NCI-H1436 treated with DMSO at 0.1 percent for 48 hours (cell line): ENCODE data around the gene COL1A2.

Source experiments
- DNase-seq: peaks from one replicate; lab custom pipeline; 2025; lab: John Stamatoyannopoulos, UW

COL1A2 gene

GRCh38 chr7:94434042-94434441, 39.3 kb downstream of the COL1A2 start:
- DNase-seq, result no peak

GRCh38 chr7:94436018-94436604, 41.4 kb downstream of the COL1A2 start:
- DNase-seq, result no peak

DNA sequence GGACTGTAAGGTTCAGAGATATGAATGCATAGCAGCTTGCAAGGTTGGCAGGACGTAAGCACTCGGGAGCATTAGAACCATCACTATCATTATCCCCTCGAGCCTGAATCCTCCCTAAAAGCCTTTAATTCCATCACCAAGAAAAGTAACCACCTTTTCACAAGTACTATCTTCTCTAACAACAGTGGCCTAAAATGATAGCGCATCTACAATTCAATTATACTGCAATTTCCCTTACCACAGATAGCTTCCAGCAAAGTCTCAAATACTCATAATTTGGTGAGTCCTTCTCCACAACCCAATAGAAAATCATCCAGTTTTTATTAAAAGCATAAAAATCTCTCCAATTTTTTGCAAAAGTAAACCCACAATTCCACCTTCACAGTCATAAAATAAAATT, 42.0 kb downstream of the COL1A2 start:
- no peak for DNase-seq

DNA sequence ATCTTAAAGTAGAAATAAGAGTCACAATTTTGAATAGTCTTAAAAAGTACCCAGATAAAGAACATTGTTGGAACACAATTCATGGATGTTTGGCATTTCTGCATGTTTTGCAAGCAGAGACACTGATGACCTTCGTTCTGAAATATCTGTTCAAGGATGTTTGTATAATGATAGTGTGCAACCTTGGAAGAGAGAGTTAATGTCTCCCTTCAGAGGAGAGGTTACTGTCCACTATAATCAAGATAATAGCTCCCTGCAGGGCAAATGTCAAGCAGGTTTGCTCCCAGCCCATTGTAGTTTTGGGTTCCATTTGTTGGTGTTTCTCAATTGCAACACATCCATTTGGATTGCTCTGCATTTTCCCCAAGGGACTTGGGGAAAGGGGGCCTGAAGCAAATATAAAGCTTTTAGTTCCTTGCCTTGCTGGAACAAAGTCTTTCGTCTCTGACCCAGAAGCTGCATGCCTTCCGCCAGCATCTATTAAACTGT, 45.2 kb downstream of the COL1A2 start:
- no peak for DNase-seq

DNA sequence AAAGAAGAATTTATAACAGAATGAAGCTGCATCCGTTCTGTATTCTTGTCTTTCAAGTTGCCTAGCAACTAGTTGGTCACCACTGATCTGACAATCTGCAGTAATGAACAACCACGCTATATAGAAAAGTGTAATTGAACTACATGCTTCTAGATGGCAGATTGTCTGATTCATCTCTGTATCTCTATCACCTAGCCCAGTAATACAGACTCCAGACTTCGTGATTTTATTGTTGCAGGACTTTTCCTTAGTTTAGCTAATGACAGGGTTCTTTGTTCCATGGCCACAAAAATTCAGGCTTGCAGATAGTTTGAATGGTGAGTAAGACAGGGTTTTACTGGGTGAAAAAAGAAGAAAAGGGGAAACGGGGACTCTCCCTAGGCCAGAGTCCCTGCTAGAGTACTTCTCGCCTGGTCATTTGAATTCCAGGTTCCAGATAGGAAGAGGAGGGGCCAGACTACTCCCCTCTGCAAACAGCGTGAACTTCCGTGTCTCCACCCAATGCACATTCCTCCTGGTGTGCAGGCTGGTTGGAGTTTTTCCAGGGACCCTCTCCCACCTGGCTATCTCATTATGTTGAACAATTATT, 45.9 kb downstream of the COL1A2 start:
- peak; percentile 35 for DNase-seq

GRCh38 chr7:94441138-94441537, 46.4 kb downstream of the COL1A2 start:
- no peak for DNase-seq

GRCh38 chr7:94442639-94443038, 47.9 kb downstream of the COL1A2 start:
- DNase-seq, result no peak

GRCh38 chr7:94444813-94445212, 50.1 kb downstream of the COL1A2 start:
- peak; percentile 71 for DNase-seq

DNA sequence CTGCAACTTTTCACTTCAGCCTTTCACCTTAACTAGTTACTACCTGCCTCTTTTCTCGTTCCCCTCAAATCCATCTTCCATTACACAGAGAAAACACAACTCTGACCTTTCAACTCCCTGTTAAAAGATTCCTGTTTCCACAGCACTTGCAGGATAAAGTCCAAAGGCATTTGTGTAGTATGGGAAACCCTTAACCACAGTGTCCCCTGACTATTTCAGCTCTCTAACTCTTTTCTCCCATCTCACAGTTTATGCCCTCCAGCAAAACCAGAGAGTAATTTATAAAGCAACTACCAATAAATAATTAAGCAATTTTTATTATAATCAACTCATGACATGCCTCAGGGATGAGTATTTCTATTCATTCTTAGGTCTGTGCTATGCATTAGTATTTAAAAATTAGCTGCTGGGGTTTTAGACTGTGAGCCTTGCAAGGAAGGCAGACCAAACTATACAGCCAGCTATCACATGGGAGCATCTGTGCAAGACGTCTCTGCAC, 51.0 kb downstream of the COL1A2 start:
- no peak for DNase-seq

GRCh38 chr7:94446308-94446707, 51.6 kb downstream of the COL1A2 start:
- DNase-seq, result no peak

DNA sequence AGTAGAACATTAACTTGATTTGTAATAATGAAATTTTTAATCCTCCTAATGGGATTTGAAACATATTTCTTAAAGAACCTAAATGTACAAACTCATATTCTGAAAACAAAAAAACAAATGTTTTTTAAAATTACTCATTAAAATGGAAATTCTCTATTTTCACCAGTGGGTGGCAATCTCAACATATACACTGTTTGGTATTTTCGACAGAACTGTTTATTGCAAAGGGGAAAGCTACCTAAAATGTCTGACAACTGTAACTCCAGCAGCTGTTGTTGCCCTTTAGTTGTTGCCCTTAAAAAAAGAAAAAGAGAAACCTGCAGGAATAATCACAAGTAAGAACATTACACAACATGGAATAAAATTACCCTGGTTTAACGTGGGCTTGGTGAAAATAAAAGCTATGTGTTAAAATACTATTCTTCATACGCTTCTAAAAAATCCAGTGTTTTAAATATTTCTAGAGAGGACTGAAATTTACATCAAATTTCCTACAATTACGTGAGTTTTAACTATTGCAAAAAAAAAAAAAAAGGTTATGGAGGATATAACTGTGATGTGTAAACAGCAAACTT, 54.5 kb downstream of the COL1A2 start:
- no peak for DNase-seq

- no peak for DNase-seq
Measured at GRCh38 chr7:94450044-94450697, 55.5 kb downstream of the COL1A2 start.

DNA sequence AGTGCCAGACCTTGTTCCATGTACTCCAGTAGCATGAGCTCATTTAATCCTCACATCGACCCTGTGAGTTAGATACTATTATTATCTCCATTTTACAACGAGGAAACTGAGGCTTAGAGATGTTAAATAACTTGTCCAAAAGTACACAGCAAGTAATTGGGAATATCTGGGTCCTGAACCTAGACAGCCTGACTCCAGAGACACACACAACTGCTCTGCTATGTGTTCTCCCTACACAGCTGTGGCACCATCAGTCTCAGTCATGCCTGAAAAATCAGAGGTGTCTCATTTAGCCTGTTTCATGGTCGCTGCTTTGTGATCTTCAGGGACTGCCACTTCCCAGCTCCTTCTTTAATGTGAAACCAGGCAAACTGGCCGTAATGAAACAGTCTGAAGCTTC, 56.5 kb downstream of the COL1A2 start:
- DNase-seq, result no peak

DNA sequence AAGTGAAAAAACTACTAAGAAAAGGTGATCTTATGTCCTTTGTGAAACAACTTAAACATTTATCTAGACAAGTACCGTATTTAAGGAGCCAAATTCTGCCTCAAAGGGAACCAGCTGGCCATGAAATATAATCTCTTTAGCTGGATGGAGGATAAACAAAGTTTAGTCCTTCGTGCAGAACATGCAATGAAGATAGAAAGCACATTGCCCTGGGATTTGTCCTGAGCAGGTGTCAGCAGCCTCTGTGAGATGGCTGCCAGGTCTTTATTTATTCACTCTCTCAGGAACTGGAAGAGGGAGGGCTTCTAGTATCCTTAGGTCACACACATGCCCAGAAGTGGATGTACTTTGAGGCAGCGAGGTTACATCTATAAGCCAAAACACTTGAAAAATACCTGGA, 57.5 kb downstream of the COL1A2 start:
- peak; percentile 51 for DNase-seq

DNA sequence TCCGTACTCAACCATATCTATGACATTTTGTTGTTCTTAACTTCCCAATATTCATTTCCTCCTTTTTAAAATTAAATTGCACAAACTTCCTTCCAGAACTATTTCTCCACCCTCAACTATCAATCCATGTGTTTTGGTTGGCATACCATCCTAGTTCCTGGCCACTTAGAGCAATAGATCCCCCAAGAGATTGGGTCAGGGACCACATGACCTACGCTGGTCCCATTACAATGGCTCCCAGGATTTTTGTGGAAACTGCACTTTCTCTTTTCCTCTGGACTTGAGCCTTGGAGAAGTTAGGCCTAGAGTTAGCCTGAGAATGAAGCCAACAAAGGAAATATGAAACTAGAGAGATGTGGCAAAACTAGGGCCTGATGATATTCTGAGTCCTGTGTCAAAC, 59.2 kb downstream of the COL1A2 start:
- DNase-seq, result no peak

DNA sequence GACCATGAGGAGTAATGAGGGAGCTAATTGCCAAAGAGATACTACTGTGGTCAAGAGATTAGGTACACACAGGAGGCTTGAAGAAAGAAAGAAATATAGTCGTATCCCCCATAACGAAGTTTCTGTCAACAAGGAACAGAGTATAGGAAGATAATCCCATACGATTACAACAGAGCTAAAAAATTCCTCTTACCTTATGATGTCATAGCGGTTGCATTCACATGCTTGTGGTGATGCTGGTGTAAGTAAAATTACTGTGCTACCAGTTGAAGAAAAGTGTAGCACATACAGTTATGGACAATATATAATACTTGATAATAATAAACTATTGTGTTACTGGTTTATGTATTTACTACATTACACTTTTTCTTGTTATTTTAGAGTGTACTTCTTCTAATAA, 63.3 kb downstream of the COL1A2 start:
- no peak for DNase-seq

DNA sequence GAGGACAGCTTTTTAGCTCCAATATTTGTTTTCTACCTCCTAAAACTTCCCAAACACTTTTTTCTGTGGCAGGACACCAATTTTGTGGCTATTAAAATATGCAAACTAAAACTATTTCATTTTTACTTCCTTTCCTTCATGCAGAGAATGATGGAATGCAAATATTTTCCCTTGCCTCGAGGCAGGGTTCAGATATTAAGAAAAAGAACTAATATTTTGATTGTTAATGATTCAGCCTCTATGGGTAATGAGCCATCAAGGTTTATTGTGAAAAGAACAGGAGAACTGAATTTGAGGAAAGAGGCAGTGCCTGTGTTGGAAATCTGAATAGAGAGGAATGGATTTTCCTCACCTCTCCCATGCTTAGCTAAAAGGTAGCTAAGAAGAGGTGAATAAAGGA, 71.8 kb downstream of the COL1A2 start:
- DNase-seq, result no peak

- DNase-seq, result no peak
Measured at GRCh38 chr7:94471604-94472003, 76.9 kb downstream of the COL1A2 start.

DNA sequence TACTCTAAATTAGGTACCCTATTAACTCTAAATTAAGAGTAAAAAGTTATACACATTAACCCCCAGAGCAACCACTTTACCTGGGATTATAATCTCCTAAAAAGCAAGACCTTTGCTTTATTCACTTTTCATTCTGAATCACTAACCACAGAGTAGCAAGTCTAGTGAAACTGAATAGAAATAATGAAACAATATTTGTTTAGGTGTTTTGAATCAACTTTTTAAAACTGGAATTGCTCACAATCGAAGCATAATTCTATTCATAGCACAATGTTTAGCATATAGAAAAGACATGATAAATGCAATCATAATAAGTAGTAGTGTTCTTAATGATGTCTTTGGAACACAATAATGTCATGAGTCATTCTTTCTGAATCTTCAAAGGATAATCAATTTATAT, 77.9 kb downstream of the COL1A2 start:
- no peak for DNase-seq

- DNase-seq, result no peak
Measured at GRCh38 chr7:94476251-94476840, 81.7 kb downstream of the COL1A2 start.

GRCh38 chr7:94477878-94478277, 83.2 kb downstream of the COL1A2 start:
- DNase-seq, result no peak

DNA sequence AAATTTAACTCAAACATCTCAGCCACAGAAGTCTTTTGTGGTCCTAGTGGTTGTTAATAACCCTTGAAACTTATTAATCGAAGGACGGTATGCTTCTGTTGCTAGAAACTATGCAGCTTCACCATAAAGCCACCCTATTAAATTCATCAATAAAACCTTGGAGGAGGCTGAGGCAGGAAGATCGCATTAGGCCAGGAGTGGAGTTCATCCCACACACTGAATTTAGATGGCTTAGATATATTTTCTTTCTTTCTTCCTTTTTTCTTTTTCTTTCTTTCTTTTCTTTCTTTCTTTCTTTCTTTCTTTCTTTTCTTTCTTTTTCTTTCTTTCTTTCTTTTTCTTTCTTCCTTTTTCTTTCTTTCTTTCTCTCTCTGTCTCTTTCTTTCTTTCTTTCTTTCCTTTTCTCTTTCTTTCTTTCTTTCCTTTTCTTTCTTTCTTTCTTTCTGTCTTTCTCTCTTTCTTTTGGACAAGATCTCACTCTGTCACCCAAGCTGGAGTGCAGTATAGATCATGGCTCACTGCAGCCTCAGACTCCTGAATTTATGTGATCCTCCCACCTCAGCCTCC, 84.0 kb downstream of the COL1A2 start:
- DNase-seq, result no peak
